HL-60 (cell line): Measurements from ENCODE around the gene ATP2B1.

ENCODE experiments used
- DNase-seq, 2 experiments: peaks; one replicate each; pipeline ENCODE4 v3.0.0-alpha.2; 2010 to 2020; ENCODE audit warnings: low read depth in 1 of 2, low spot score in 1 of 2
- H3K27ac ChIP-seq: fragments of 250-450 bp; sonication (Bioruptor Pico); replicated peaks from 2 replicates; pipeline ENCODE4 v1.5.1; 2020; ENCODE audit warnings: mild to moderate bottlenecking, moderate library complexity
- H3K27me3 ChIP-seq: fragments of 250-450 bp; sonication (Bioruptor Pico); 2 replicates; pipeline ENCODE4 v1.5.1; 2021; ENCODE audit warnings: mild to moderate bottlenecking, moderate library complexity; ENCODE audit not compliant: insufficient read depth, poor library complexity, severe bottlenecking
- H3K4me3 ChIP-seq: replicated peaks from 2 replicates; pipeline ENCODE4 v1.5.1; 2011; ENCODE audit warnings: mild to moderate bottlenecking, control low read depth, low read length; ENCODE audit not compliant: insufficient read depth
- CTCF ChIP-seq: IDR thresholded peaks from one replicate; pipeline ENCODE4 v1.5.1; 2011; ENCODE audit warnings: low read length, control low read depth, inconsistent platforms; ENCODE audit not compliant: insufficient read depth
- GABPA ChIP-seq: IDR thresholded peaks from 2 replicates; pipeline ENCODE4 v1.6.1; 2012; ENCODE audit warnings: low read depth
- POLR2AphosphoS5 ChIP-seq: IDR thresholded peaks from 2 replicates; pipeline ENCODE4 v1.6.1; 2012; ENCODE audit warnings: low read depth
- REST ChIP-seq: IDR thresholded peaks from 2 replicates; pipeline ENCODE4 v1.6.1; 2012; ENCODE audit warnings: low read depth; ENCODE audit not compliant: insufficient replicate concordance
- SPI1 ChIP-seq: IDR thresholded peaks from 2 replicates; pipeline ENCODE4 v1.6.1; 2012; ENCODE audit warnings: low read depth, mild to moderate bottlenecking, borderline replicate concordance

ATP2B1 gene

DNA sequence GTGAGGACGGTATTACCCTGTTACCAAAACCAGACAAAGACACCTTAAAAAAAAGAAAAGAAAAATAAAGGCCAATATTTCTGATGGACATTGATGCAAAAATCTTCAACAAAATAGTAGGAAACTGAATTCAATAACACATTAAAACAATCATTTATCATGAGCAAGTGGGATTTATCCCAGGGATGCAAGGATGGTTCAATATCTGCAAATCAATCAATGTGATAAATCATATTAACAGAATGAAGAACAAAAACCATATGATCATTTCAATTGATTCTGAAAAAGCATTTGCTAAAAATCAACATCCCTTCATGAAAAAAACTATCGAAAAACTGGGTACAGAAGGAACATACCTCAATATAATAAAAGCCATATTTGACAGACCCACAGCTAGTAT, 32.3 kb upstream of the ATP2B1 start:
- DNase-seq = no peak
- H3K27me3 ChIP-seq = no peaks in the 10 kb centered on the region
- no peak overlapping the region for H3K27ac ChIP-seq
- no peak overlapping the region for H3K4me3 ChIP-seq
- no peak for TF ChIP-seq POLR2AphosphoS5
- TF ChIP-seq REST = no peak
- no peak for TF ChIP-seq GABPA
- no peak for TF ChIP-seq SPI1
- no peak for TF ChIP-seq CTCF

GRCh38 chr12:89736995-89737394, 28.4 kb upstream of the ATP2B1 start:
- no peak overlapping the region for H3K27ac ChIP-seq
- DNase-seq = no peak
- H3K4me3 ChIP-seq = no peak overlapping the region
- no peaks in the 10 kb centered on the region for H3K27me3 ChIP-seq
- TF ChIP-seq REST = no peak
- no peak for TF ChIP-seq SPI1
- TF ChIP-seq GABPA = no peak
- TF ChIP-seq CTCF = no peak
- TF ChIP-seq POLR2AphosphoS5 = no peak

- H3K27ac ChIP-seq = peak overlapping the region; percentile 33
- peak; percentile 91 to 97 for DNase-seq
- peak; percentile 42; the same call in 1 of the 2 replicates for TF ChIP-seq SPI1
- TF ChIP-seq CTCF = no peak
- peak; percentile 60; the same call in 1 of the 2 replicates for TF ChIP-seq GABPA
- peak; percentile 98 for TF ChIP-seq POLR2AphosphoS5
- TF ChIP-seq REST = peak; percentile 21
- H3K27me3 ChIP-seq = no peaks in the 10 kb centered on the region
- no peak overlapping the region for H3K4me3 ChIP-seq
These were observed 25.1 kb upstream of the ATP2B1 start for GRCh38 chr12:89733579-89734201.
